SIG-M5 treated with dmso at 0.1 percent for 504 hours (cell line): ENCODE measurements around the gene FRY.

ENCODE experiments used
- DNase-seq: peaks from one replicate; lab custom pipeline; 2025; ENCODE audit not compliant: unreplicated experiment; lab: John Stamatoyannopoulos, UW

Gene FRY

GRCh38 chr13:32079587-32079986, 48.0 kb downstream of the FRY start:
- no peak for DNase-seq

GRCh38 chr13:32080328-32080744, 48.8 kb downstream of the FRY start:
- DNase-seq: no peak

GRCh38 chr13:32081591-32081990, 50.0 kb downstream of the FRY start:
- DNase-seq: no peak

- DNase-seq: no peak
Observed at GRCh38 chr13:32086366-32086765, 54.8 kb downstream of the FRY start.

- no peak for DNase-seq
Observed at GRCh38 chr13:32086791-32087441, 55.3 kb downstream of the FRY start.

GRCh38 chr13:32087955-32088747, 56.6 kb downstream of the FRY start:
- no peak for DNase-seq

- DNase-seq: no peak
Observed at GRCh38 chr13:32092496-32092895, 60.9 kb downstream of the FRY start.

GRCh38 chr13:32093006-32093405, 61.4 kb downstream of the FRY start:
- no peak for DNase-seq

- DNase-seq: peak; percentile 77
Observed at GRCh38 chr13:32098272-32098671, 66.7 kb downstream of the FRY start.

- no peak for DNase-seq
Observed at GRCh38 chr13:32105653-32106313, 74.2 kb downstream of the FRY start.

GRCh38 chr13:32107474-32107873, 75.9 kb downstream of the FRY start:
- DNase-seq: peak; percentile 64

- DNase-seq: no peak
Observed at GRCh38 chr13:32107973-32108372, 76.4 kb downstream of the FRY start.

GRCh38 chr13:32113532-32113931, 82.0 kb downstream of the FRY start:
- DNase-seq: peak; percentile 82

- no peak for DNase-seq
Observed at GRCh38 chr13:32114284-32114950, 82.8 kb downstream of the FRY start.

- DNase-seq: peak; percentile 68
Observed at GRCh38 chr13:32115066-32115465, 83.5 kb downstream of the FRY start.

GRCh38 chr13:32116210-32116609, 84.6 kb downstream of the FRY start:
- DNase-seq: peak; percentile 99

GRCh38 chr13:32117001-32117400, 85.4 kb downstream of the FRY start:
- DNase-seq: peak; percentile 52

- DNase-seq: peak; percentile 96
Observed at GRCh38 chr13:32117701-32118100, 86.1 kb downstream of the FRY start.

GRCh38 chr13:32121316-32121715, 89.7 kb downstream of the FRY start:
- DNase-seq: no peak

- peak; percentile 88 for DNase-seq
Observed at GRCh38 chr13:32124743-32125142, 93.2 kb downstream of the FRY start.

GRCh38 chr13:32125221-32125689, 93.7 kb downstream of the FRY start:
- DNase-seq: peak; percentile 90
